Prostate gland (tissue), 2 donors: Measurements from ENCODE around the gene COL12A1. TPM values are rescaled to one million over a fixed set of nuclear protein-coding genes. Genes with fewer than 3 reads are reported as not detected.

Experiments used
- DNase-seq: peaks from one replicate; pipeline ENCODE4 v3.0.0-alpha.2; 2019; ENCODE audit warnings: low spot score
- H3K27ac ChIP-seq, 2 donors: fragments of 200-600 bp; sonication (generic); 2 replicates each; pipeline ENCODE4 v1.5.1; 2017 to 2019
- H3K27me3 ChIP-seq: fragments of 200-600 bp; sonication (generic); replicated peaks from 2 replicates; pipeline ENCODE4 v1.5.1; 2019; ENCODE audit not compliant: insufficient read depth
- H3K36me3 ChIP-seq, 2 donors: fragments of 200-600 bp; sonication (generic); 1 replicate in 1 of 2; 2 replicates in 1 of 2; pipeline versions ENCODE4 v1.5.1 to v1.8.1; 2017 to 2019
- H3K4me1 ChIP-seq: fragments of 200-600 bp; sonication (generic); replicated peaks from 2 replicates; pipeline ENCODE4 v1.5.1; 2019
- H3K4me3 ChIP-seq, 2 donors: fragments of 200-600 bp; sonication (generic); 2 replicates each; pipeline ENCODE4 v1.5.1; 2017 to 2019
- H3K9me3 ChIP-seq: fragments of 200-600 bp; sonication (generic); 2 replicates; pipeline ENCODE4 v1.5.1; 2017
- POLR2A ChIP-seq: fragments of 450-650 bp; IDR thresholded peaks from one replicate; pipeline ENCODE4 v1.6.1; 2016; ENCODE audit warnings: antibody characterized with exemption, mild to moderate bottlenecking
- POLR2AphosphoS5 ChIP-seq: sonication (generic); formaldehyde crosslinking; IDR thresholded peaks from one replicate; pipeline ENCODE4 v1.6.1; 2017; ENCODE audit warnings: antibody characterized with exemption
- WGBS: methylation state at CpG from one replicate; pipeline ENCODE4 v1.1.5; 2018; 5-methylcytosine and 5-hydroxymethylcytosine counted together
- intact Hi-C: fragments of 100-400 bp; cut with DNase I; formaldehyde crosslinking; loops from one replicate; pipeline ENCODE4 v1.14.2; 2022
- total RNA-seq, 2 donors: library from RNA; depleted of rRNA; stranded (reverse); fragments of >200 nt; gene quantifications; one replicate each; pipeline ENCODE4 v1.1.0, GENCODE V29; 2016
- TF ChIP-seq, protein P1 (sequence below), 4 experiments: fragments of 200-600 bp in 2 of 4; fragments of 450-650 bp in 2 of 4; sonication (generic) in 2 of 4; IDR thresholded peaks; 1 replicate in 3 of 4; 2 replicates in 1 of 4; pipeline ENCODE4 v1.5.1; 2016 to 2019; ENCODE audit warnings: antibody characterized with exemption in 4 of 4, mild to moderate bottlenecking in 2 of 4, moderate library complexity in 2 of 4

Gene COL12A1
- total RNA-seq, 2 donors from 2014 or later: 8.6 to 40.6 TPM

- Histone ChIP-seq H3K9me3 (no peaks in the 10 kb centered on the region), H3K4me1 (no peaks in the 10 kb centered on the region), H3K36me3 (no peaks in the 10 kb centered on the region), H3K27ac (no peak overlapping the region), H3K27me3 (no peaks in the 10 kb centered on the region), H3K4me3 (no peak overlapping the region)
- 91% methylated on average over 2 of the region's 2 CpGs for WGBS
- intact Hi-C loops: no loop called here
- TF ChIP-seq POLR2A (no peak), POLR2AphosphoS5 (no peak)
- TF ChIP-seq, protein P1, sequence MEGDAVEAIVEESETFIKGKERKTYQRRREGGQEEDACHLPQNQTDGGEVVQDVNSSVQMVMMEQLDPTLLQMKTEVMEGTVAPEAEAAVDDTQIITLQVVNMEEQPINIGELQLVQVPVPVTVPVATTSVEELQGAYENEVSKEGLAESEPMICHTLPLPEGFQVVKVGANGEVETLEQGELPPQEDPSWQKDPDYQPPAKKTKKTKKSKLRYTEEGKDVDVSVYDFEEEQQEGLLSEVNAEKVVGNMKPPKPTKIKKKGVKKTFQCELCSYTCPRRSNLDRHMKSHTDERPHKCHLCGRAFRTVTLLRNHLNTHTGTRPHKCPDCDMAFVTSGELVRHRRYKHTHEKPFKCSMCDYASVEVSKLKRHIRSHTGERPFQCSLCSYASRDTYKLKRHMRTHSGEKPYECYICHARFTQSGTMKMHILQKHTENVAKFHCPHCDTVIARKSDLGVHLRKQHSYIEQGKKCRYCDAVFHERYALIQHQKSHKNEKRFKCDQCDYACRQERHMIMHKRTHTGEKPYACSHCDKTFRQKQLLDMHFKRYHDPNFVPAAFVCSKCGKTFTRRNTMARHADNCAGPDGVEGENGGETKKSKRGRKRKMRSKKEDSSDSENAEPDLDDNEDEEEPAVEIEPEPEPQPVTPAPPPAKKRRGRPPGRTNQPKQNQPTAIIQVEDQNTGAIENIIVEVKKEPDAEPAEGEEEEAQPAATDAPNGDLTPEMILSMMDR (IDR thresholded peaks at IDR 0.05): no peak
- DNase-seq: no peak
Measured at GRCh38 chr6:75117701-75118100, 88.2 kb downstream of the COL12A1 start.

DNA sequence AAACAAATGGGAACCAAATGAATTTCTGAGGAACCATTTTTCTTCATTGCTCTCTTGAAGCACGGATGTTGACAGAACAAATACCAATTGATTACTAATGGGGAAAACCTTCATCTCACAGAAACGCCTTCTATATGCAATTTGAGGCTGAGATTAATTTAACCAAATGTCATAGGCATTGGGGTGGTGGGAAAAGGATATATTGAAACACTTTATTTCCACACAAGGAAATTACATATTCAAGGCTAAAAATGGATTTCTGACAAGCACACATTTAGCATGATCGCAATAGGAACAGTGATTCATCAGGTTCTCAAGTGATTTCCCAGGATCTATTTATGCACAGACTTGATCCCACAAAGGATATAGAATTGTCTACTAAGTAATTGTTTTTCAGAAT lies 88.9 kb downstream of the COL12A1 start:
- no peak for DNase-seq
- Histone ChIP-seq H3K27me3 (no peaks in the 10 kb centered on the region), H3K9me3 (no peaks in the 10 kb centered on the region), H3K4me1 (no peaks in the 10 kb centered on the region), H3K27ac (no peak overlapping the region), H3K36me3 (no peaks in the 10 kb centered on the region), H3K4me3 (no peak overlapping the region)
- intact Hi-C loops: no loop called here
- TF ChIP-seq, protein P1 (IDR thresholded peaks at IDR 0.05): no peak
- no peak for TF ChIP-seq POLR2A
- TF ChIP-seq POLR2AphosphoS5: no peak
- WGBS: 97% methylated on average over 3 of the region's 3 CpGs

DNA sequence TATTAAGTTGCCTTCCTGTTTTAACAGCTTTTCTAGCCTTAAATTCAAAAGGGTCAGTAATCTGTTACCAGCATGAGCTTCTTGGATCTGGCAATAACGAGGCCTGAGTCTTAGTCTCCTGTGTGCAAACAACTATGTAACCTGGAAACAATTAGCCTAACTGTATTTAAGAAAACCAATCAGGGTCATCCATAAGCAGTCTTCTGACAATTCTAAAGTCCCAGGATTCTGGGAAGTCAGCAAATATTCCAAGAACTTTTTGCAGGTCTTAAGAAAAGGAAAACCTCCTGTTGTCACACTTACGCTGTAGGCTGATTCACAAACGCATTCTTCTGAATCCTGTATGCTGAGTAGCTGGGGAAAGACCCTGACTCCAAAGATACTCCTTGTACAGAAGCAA lies 90.4 kb downstream of the COL12A1 start:
- WGBS: 63% methylated on average over 3 of the region's 3 CpGs
- Histone ChIP-seq H3K27me3 (no peaks in the 10 kb centered on the region), H3K27ac (no peak overlapping the region), H3K4me3 (no peak overlapping the region), H3K36me3 (no peaks in the 10 kb centered on the region), H3K9me3 (no peaks in the 10 kb centered on the region), H3K4me1 (no peaks in the 10 kb centered on the region)
- DNase-seq: no peak
- intact Hi-C loops: no loop called here
- TF ChIP-seq POLR2A: no peak
- TF ChIP-seq, protein P1 (IDR thresholded peaks at IDR 0.05): no peak
- TF ChIP-seq POLR2AphosphoS5: no peak

DNA sequence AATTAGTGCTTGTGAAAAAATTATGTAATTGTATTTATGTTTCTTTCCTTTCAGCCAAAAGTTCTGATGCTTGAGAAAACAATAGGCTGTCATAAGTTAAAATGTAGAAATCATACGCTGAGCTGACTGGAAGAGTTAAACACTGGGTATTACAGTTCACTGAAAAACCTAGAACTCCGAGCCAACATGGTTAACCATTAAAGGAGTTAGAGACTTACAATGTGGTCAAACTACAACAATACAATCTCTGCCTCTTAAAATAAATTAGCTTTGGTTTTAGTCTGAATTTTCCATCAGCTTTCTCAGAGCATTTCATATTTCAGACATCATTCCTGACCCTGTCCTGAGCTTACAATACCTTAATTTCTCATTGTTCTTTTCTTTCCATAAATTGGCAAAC lies 91.0 kb downstream of the COL12A1 start:
- H3K9me3 ChIP-seq: no peaks in the 10 kb centered on the region
- no peak overlapping the region for H3K4me3 ChIP-seq
- TF ChIP-seq POLR2AphosphoS5 (no peak), POLR2A (no peak)
- TF ChIP-seq, protein P1 (IDR thresholded peaks at IDR 0.05): no peak
- DNase-seq: no peak
- no peaks in the 10 kb centered on the region for H3K4me1 ChIP-seq
- H3K27me3 ChIP-seq: no peaks in the 10 kb centered on the region
- H3K36me3 ChIP-seq: no peaks in the 10 kb centered on the region
- no peak overlapping the region for H3K27ac ChIP-seq
- intact Hi-C loops: no loop called here
- WGBS: 31% methylated on average over 2 of the region's 2 CpGs

DNA sequence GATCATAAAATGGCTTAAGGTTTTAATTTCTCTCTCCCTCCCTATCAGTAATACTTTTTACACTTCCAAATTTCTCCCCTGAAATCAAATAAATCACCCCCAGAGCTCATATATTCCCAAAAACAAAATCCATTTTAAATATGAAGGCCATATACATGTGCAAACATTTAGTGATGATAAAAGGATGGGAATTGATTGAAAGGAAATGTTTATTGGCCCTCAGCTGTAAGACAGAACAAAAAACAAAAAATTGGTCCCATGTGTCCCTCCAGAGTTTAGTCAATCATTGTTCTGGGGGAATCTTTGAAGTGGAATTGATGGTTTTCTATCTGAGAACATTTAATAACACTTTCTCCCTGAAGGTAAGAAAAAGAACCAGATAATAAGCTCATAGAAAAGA lies 91.7 kb downstream of the COL12A1 start:
- no peak overlapping the region for H3K4me3 ChIP-seq
- H3K27me3 ChIP-seq: no peaks in the 10 kb centered on the region
- no peaks in the 10 kb centered on the region for H3K36me3 ChIP-seq
- no peaks in the 10 kb centered on the region for H3K4me1 ChIP-seq
- intact Hi-C loops: no loop called here
- no peak for DNase-seq
- TF ChIP-seq POLR2AphosphoS5: no peak
- TF ChIP-seq, protein P1 (IDR thresholded peaks at IDR 0.05): no peak
- TF ChIP-seq POLR2A: no peak
- no peak overlapping the region for H3K27ac ChIP-seq
- no peaks in the 10 kb centered on the region for H3K9me3 ChIP-seq
